Naive thymus-derived CD4-positive, alpha-beta T cell (primary cell): ENCODE measurements around the gene AP1S2. TPM values are rescaled to one million over a fixed set of nuclear protein-coding genes. Genes with fewer than 3 reads are reported as not detected.
"Not testable (repeated sequence)": the region's sequence is repeated elsewhere in the genome, so short reads cannot be mapped to it uniquely, and the experiment has no call there.

Experiments
- ATAC-seq: fragments of 150-1000 bp; cut with Tn5 transposase; 2 replicates; pipeline ENCODE4 v1.10.0; 2021; ENCODE audit warnings: mild to moderate bottlenecking, moderate library complexity
- CTCF ChIA-PET: fragments of 350-600 bp; sonication (Branson Sonifier 250); formaldehyde crosslinking; loops from one replicate; lab custom pipeline; 2021; ENCODE audit warnings: antibody characterized with exemption; lab: Charles Lee
- POLR2A ChIA-PET: fragments of 350-600 bp; sonication (Branson Sonifier 250); formaldehyde crosslinking; loops from one replicate; lab custom pipeline; 2021; ENCODE audit warnings: antibody characterized with exemption, inconsistent platforms; lab: Charles Lee
- DNase-seq, 9 donors: peaks; one replicate each; pipeline versions ENCODE4 v3.0.0 to v3.0.0-alpha.2; 2020 to 2022; ENCODE audit warnings: mixed read lengths in 1 of 9
- H3K27ac ChIP-seq: one replicate; pipeline ENCODE4 v1.7.0; 2013; ENCODE audit warnings: mild to moderate bottlenecking, low read depth, low read length, moderate library complexity
- H3K27me3 ChIP-seq, 2 donors: one replicate each; pipeline ENCODE4 v1.7.0; 2013; ENCODE audit warnings: low read length in 2 of 2, mild to moderate bottlenecking in 2 of 2, moderate library complexity in 2 of 2; ENCODE audit not compliant: control insufficient read depth in 2 of 2, insufficient read depth in 2 of 2
- H3K36me3 ChIP-seq, 3 experiments: 1 replicate in 2 of 3; 2 replicates in 1 of 3; pipeline ENCODE4 v1.7.0; 2013; ENCODE audit warnings: low read length in 3 of 3, mild to moderate bottlenecking in 3 of 3, moderate library complexity in 1 of 3; ENCODE audit not compliant: insufficient read depth in 3 of 3, control insufficient read depth in 2 of 3
- H3K4me1 ChIP-seq, 2 donors: one replicate each; pipeline ENCODE4 v1.7.0; 2013; ENCODE audit warnings: low read length in 2 of 2, mild to moderate bottlenecking in 2 of 2, moderate library complexity in 1 of 2; ENCODE audit not compliant: control insufficient read depth in 2 of 2, insufficient read depth in 2 of 2
- H3K4me3 ChIP-seq: 2 replicates; pipeline ENCODE4 v1.7.0; 2013; ENCODE audit warnings: mild to moderate bottlenecking, low read length
- H3K9me3 ChIP-seq, 3 experiments: 1 replicate in 2 of 3; 2 replicates in 1 of 3; pipeline ENCODE4 v1.7.0; 2013; ENCODE audit warnings: low read length in 3 of 3; ENCODE audit not compliant: control insufficient read depth in 2 of 3
- H3K27ac Mint-ChIP-seq, 9 donors: one replicate each; pipeline ENCODE4 v1.8.0; 2020 to 2022; ENCODE audit warnings: mixed read lengths in 9 of 9, mild to moderate bottlenecking in 8 of 9, moderate library complexity in 5 of 9, inconsistent platforms in 2 of 9
- H3K27me3 Mint-ChIP-seq, 5 donors: one replicate each; pipeline ENCODE4 v1.8.0; 2021 to 2022; ENCODE audit warnings: mixed read lengths in 5 of 5, mild to moderate bottlenecking in 1 of 5
- H3K36me3 Mint-ChIP-seq, 5 donors: one replicate each; pipeline ENCODE4 v1.8.0; 2020 to 2022; ENCODE audit warnings: mixed read lengths in 5 of 5, mild to moderate bottlenecking in 3 of 5, inconsistent platforms in 1 of 5
- H3K4me1 Mint-ChIP-seq, 7 donors: one replicate each; pipeline ENCODE4 v1.8.0; 2020 to 2022; ENCODE audit warnings: mixed read lengths in 7 of 7, mild to moderate bottlenecking in 3 of 7, inconsistent platforms in 1 of 7
- H3K4me3 Mint-ChIP-seq, 10 donors: one replicate each; pipeline ENCODE4 v1.8.0; 2020 to 2022; ENCODE audit warnings: mild to moderate bottlenecking in 10 of 10, mixed read lengths in 10 of 10, moderate library complexity in 6 of 10, inconsistent platforms in 2 of 10
- H3K9me3 Mint-ChIP-seq, 11 donors: one replicate each; pipeline ENCODE4 v1.8.0; 2020 to 2022; ENCODE audit warnings: mixed read lengths in 11 of 11, mild to moderate bottlenecking in 4 of 11, inconsistent platforms in 1 of 11, moderate library complexity in 1 of 11
- intact Hi-C, 2 donors: fragments of 100-400 bp; cut with micrococcal nuclease; formaldehyde crosslinking; loops; one replicate each; pipeline ENCODE4 v1.15.1; 2023
- polyA plus RNA-seq, 2 donors: library from polyadenylated mRNA; unstranded; fragments of 300-500 nt; fragmentation: Illumina TruSeq; gene quantifications; one replicate each; pipeline ENCODE4 v1.2.3, GENCODE V29; 2021
- total RNA-seq, 6 experiments: library from RNA in 5 of 6; stranded (reverse) in 5 of 6; gene quantifications; 1 replicate in 5 of 6; 2 replicates in 1 of 6; pipeline ENCODE4 v1.2.3 and lab custom pipeline; 2021 to 2026

Gene AP1S2
- total and polyA plus RNA-seq, 7 experiments from 2014 or later, result 21.2 to 75.8 (median 25.4) TPM

DNA sequence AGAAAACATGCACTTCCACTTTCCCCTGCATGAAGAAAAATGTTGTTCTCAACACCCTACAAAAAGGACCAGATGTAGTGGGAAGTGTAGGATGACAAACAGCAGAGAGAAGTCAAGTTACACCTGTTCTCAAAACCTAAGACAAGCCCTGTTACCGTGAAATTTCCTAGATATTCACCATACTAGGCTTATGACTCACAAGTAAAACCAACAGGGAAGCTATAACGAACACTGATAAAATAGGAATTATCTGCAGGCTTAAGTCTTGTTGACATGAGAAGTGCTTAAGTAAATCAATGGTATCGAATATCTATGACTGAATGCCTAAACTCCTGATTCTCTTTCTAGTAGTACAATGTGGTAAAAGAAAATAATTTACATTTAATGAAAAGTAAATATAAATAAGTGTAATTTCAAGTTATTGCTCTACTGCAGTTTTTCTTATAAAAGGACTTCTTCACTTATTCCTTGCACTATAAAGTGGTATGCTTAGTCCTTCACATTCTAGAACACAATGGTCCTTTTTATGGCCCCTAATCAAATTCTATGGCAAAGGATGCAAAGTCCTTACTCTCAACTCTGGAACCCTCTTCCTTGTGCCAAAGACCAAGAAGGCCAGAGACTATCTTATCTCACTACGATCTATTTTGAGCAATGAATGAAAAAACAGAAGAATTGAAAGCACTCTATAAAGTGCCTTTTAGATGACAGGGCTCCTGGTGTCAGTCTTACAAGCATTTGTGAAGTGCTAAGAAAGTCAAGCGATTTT, 19.6 kb downstream of the AP1S2 start:
- DNase-seq (no peak), ATAC-seq (no peak)
- Histone ChIP-seq H3K36me3 (no peaks in the 10 kb centered on the region), H3K4me1 (no peaks in the 10 kb centered on the region), H3K9me3 (no peaks in the 10 kb centered on the region), H3K27me3 (no peaks in the 10 kb centered on the region), H3K4me3 (no peak overlapping the region), H3K27ac (no peak overlapping the region)
- Mint-ChIP-seq H3K27me3 (no peaks in the 10 kb centered on the region), H3K4me3 (no peak overlapping the region), H3K36me3 (peaks cover 0 to 21% (median 0%) of the 10 kb centered on the region in 5 donors), H3K27ac (no peak overlapping the region), H3K4me1 (peaks cover 0 to 5% (median 0%) of the 10 kb centered on the region in 7 donors), H3K9me3 (no peaks in the 10 kb centered on the region)
- POLR2A ChIA-PET, result no interaction called here
- intact Hi-C loops, result no loop called here
- CTCF ChIA-PET, result no interaction called here

DNA sequence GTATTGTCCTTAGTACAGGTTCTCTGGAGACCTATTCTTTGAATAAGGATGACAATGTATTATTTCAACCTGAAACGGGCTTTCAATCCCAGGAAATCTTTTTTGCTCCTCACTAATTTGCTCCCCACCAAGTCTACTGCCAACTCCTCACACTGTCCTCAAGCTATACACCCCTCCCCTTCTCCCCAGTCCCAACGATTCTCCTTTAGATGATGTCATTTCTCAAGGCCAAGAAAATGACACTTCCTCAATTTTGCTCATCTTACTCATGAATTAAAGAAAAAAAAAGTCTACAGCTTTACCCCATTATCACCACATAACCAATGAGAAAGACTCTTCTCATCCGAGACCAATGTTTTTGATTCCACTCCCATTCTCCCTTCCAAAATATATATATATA, 20.6 kb downstream of the AP1S2 start:
- H3K4me3 ChIP-seq, result no peak overlapping the region
- no peaks in the 10 kb centered on the region for H3K27me3 ChIP-seq
- DNase-seq (no peak), ATAC-seq (no peak)
- CTCF ChIA-PET, result no interaction called here
- H3K27ac ChIP-seq, result no peak overlapping the region
- H3K27ac Mint-ChIP-seq, result peak overlapping the region in 6 of 9 donors; percentile 2 to 69 (median 48)
- no peaks in the 10 kb centered on the region for H3K9me3 Mint-ChIP-seq
- peak overlapping the region in 1 of 10 donors; percentile 4 for H3K4me3 Mint-ChIP-seq
- intact Hi-C loops, result no loop called here
- H3K4me1 Mint-ChIP-seq, result peaks cover 0 to 7% (median 0%) of the 10 kb centered on the region in 7 donors
- H3K36me3 Mint-ChIP-seq, result peaks cover 0 to 23% (median 0%) of the 10 kb centered on the region in 5 donors
- no peaks in the 10 kb centered on the region for H3K4me1 ChIP-seq
- no peaks in the 10 kb centered on the region for H3K9me3 ChIP-seq
- no peaks in the 10 kb centered on the region for H3K27me3 Mint-ChIP-seq
- POLR2A ChIA-PET, result interaction anchor here (0.6 kb wide), 1 partner anchor 884 kb away, joined by 3 read pairs; no protein-coding TSS in a partner anchor
- no peaks in the 10 kb centered on the region for H3K36me3 ChIP-seq

DNA sequence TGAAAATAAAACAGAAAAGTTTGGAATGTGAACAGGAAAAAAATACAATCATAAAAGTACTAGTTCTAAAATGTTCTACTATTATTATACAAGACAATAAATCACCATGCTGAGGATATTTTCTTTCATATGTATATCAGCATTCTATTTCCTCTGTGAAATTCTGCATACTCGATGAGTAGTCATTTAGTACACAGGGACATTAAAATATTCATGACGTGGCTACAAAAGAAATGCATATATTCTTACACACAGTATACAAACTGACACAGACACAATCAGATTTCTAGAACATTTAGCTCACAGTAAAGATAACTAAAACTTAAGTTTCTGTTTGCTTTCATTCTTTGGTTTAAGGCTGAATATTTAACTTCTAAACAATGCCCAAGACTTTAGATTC, 23.3 kb downstream of the AP1S2 start:
- H3K27ac Mint-ChIP-seq, CTCF ChIA-PET, H3K9me3 Mint-ChIP-seq, H3K4me1 Mint-ChIP-seq, ATAC-seq, intact Hi-C loops, DNase-seq, H3K27me3 Mint-ChIP-seq, H3K4me3 ChIP-seq, H3K4me1 ChIP-seq, H3K4me3 Mint-ChIP-seq, H3K27ac ChIP-seq, H3K36me3 ChIP-seq, POLR2A ChIA-PET, H3K27me3 ChIP-seq, H3K9me3 ChIP-seq: not testable (repeated sequence)
- H3K36me3 Mint-ChIP-seq, result peaks cover 0 to 31% (median 9%) of the 10 kb centered on the region in 5 donors

DNA sequence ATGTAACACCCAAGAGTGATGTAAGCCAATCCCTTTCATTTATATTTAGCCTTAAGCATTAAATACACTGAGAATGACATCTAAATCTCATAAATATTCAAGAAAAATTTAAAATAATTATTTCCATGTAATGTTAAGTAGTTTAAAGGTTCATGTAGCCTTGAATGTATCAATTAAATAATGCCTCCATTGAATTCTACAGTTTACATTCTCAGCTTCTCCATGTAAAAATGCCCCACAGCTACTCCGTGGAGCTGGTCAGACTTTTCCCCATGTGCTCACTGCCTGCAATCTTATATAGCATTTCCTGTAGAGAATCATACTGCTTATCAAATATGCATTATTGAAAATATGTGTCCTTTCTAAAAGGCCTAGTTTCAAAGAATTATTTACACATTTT, 25.4 kb downstream of the AP1S2 start:
- intact Hi-C loops, result no loop called here
- peaks cover 0 to 33% (median 9%) of the 10 kb centered on the region in 5 donors for H3K36me3 Mint-ChIP-seq
- ATAC-seq, result no peak
- ChIA-PET CTCF (no interaction called here), POLR2A (no interaction called here)
- no peak for DNase-seq
- Histone ChIP-seq H3K27ac (no peak overlapping the region), H3K27me3 (no peaks in the 10 kb centered on the region), H3K9me3 (no peaks in the 10 kb centered on the region), H3K4me3 (no peak overlapping the region), H3K4me1 (no peaks in the 10 kb centered on the region), H3K36me3 (peaks cover 0 to 9% (median 0%) of the 10 kb centered on the region in 3 experiments)
- peaks cover 0 to 6% (median 3%) of the 10 kb centered on the region in 7 donors for H3K4me1 Mint-ChIP-seq
- H3K4me3 Mint-ChIP-seq, result no peak overlapping the region
- H3K9me3 Mint-ChIP-seq, result no peaks in the 10 kb centered on the region
- peak overlapping the region in 1 of 9 donors; percentile 63 for H3K27ac Mint-ChIP-seq
- H3K27me3 Mint-ChIP-seq, result no peaks in the 10 kb centered on the region

DNA sequence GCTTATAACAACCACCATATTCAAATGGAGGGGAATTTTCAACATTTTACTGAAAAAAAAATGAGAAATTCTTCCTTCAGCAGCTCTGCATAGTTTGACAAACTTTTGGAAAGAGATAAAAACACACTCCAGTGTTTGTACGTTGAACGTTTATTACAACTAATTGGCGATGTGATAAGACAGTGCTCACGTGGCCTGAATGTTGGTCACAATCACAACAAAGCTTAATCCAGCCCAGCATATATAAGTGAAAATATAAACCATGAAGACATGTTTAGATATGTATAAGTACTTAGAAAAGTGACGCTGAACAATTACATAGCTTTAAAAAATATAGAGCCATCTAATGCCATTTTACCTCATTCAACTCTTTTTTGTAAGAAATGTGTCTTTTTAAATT, 28.7 kb downstream of the AP1S2 start:
- H3K4me3 Mint-ChIP-seq, result no peak overlapping the region
- peaks cover 0 to 35% (median 0%) of the 10 kb centered on the region in 3 experiments for H3K36me3 ChIP-seq
- CTCF ChIA-PET, result no interaction called here

DNA sequence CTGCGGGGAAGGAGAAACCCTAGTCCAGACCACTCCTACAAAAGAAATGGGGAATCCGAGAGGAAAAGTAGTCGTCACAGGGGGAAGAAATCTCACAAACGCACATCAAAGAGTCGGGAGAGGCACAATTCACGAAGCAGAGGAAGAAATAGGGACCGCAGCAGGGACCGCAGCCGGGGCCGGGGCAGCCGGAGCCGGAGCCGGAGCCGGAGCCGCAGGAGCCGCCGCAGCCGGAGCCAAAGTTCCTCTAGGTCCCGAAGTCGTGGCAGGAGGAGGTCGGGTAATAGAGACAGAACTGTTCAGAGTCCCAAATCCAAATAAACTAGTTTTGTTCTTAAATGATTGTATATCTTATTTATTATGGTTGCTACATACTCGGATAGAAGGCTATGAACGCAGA, 31.7 kb downstream of the AP1S2 start:
- Mint-ChIP-seq H3K9me3 (no peaks in the 10 kb centered on the region), H3K27ac (peak overlapping the region in 2 of 9 donors; percentile 38 to 39), H3K27me3 (no peaks in the 10 kb centered on the region), H3K4me3 (no peak overlapping the region), H3K36me3 (peaks cover 0 to 59% (median 18%) of the 10 kb centered on the region in 5 donors), H3K4me1 (peaks cover 0 to 9% (median 3%) of the 10 kb centered on the region in 7 donors)
- no peak for ATAC-seq
- Histone ChIP-seq H3K9me3 (no peaks in the 10 kb centered on the region), H3K4me3 (no peak overlapping the region), H3K36me3 (peaks cover 0 to 55% (median 5%) of the 10 kb centered on the region in 3 experiments), H3K4me1 (no peaks in the 10 kb centered on the region), H3K27ac (no peak overlapping the region), H3K27me3 (no peaks in the 10 kb centered on the region)
- no peak for DNase-seq
- POLR2A ChIA-PET, result interaction anchor here (0.6 kb wide), 1 partner anchor 36 kb away, joined by 4 read pairs; no protein-coding TSS in a partner anchor
- CTCF ChIA-PET, result no interaction called here
- intact Hi-C loops, result no loop called here

More for the DNA sequence above, 28.7 kb downstream of the AP1S2 start:
- Mint-ChIP-seq H3K36me3 (peaks cover 0 to 53% (median 11%) of the 10 kb centered on the region in 5 donors), H3K4me1 (peaks cover 0 to 6% (median 0%) of the 10 kb centered on the region in 7 donors), H3K27ac (no peak overlapping the region), H3K9me3 (no peaks in the 10 kb centered on the region), H3K27me3 (no peaks in the 10 kb centered on the region)
- H3K9me3 ChIP-seq, result no peaks in the 10 kb centered on the region
- POLR2A ChIA-PET, result no interaction called here
- no peaks in the 10 kb centered on the region for H3K4me1 ChIP-seq
- no peaks in the 10 kb centered on the region for H3K27me3 ChIP-seq
- intact Hi-C loops, result no loop called here
- H3K4me3 ChIP-seq, result no peak overlapping the region
- ATAC-seq (no peak), DNase-seq (no peak)
- no peak overlapping the region for H3K27ac ChIP-seq
